Activated CD4-positive, alpha-beta T cell treated with anti-CD3 and anti-CD28 coated beads, Interleukin-2, Interleukin-4, amounts not matched to agents 100 ng/mL and 50 ng/mL, durations not matched to agents 16 hours and 8 hours (primary cell): ENCODE results near the gene RPL39L.

Experiments used
- DNase-seq: peaks from one replicate; pipeline ENCODE4 v3.0.0-alpha.2; 2020; ENCODE audit warnings: low spot score

RPL39L gene

DNA sequence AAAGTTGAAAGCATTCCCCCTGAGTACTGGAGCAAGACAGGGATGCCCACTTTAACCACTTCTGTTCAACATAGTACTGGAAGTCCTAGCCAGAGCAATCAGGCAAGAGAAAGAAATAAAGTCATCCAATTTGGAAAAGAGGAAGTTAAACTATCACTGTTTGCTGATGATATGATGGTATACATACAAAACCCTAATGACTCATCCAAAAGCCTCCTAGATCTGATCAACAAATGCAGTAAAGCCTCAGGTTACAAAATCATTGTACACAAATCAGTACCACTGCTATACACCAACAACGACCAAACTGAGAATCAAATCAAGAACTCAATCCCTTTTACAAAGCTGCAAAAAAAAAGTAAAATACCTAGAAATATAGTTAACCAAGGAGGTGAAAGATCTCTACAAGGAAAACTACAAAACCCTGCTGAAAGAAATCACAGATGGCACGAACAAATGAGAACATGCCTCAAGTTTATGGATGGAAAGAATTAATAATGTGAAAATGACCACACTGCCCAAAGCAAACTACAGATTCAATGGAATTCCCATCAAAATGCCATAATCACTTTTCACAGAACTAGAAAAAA, 40.3 kb downstream of the RPL39L start:
- peak; percentile 27 for DNase-seq

- no peak for DNase-seq
Measured at GRCh38 chr3:187093320-187093719, 46.0 kb downstream of the RPL39L start.

- DNase-seq, result no peak
Measured at GRCh38 chr3:187088701-187089100, 50.6 kb downstream of the RPL39L start.

DNA sequence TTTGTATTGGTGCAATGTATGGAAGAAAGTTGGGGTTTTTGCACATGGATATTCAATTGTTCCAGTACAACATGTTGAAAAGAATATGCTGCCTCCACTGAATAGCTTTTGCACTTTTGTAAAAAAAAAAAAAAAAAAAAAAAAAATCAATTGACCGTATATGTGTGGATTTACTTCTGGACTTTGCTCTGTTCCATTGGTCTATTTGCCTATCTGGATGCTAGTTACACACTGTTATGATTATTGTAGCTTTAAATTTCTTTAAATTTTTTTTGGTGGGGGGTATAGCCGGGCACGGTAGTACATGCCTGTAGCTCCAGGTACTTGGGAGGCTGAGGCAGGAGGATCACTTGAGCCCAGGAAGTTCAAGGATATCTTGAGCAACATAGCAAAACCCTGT, 52.5 kb downstream of the RPL39L start:
- no peak for DNase-seq

DNA sequence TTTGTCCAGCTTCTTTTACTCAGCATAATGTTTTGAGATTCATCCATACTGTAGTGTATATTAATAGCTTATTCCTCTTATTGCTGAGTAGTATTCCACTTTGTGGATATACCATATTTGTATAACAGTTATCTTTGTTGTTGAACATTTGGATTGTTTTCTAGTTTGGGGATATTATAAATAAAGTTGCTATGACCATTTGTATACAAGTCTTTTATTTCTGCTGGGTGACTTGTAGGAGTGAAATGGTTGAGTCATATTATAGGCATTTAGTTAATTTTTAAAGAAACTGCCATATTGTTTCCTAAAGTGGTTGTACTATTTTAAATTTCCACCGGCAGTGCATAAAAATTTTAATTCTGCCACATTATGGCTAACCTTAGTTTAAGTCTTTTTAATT, 53.4 kb downstream of the RPL39L start:
- no peak for DNase-seq

- DNase-seq, result no peak
Measured at GRCh38 chr3:187085021-187085666, 54.2 kb downstream of the RPL39L start.

DNA sequence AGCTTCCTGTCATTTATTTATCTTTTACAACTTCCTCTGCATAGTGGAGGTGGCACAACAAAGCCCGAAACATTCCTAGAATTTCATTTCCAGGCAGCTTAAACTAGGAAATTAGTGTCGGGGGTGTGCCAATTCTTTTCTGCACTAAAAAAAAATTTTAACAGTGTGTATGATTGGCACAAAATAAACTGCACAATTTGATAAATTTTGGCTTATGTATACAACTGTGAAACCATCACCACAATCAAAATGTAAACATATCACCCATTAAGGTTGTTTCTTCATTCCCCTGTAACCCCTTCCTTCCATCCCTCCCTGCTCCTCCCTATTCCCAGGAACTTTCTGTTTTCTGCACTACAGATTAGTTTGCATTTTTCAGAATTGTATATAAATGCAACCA, 54.7 kb downstream of the RPL39L start:
- DNase-seq, result no peak

DNA sequence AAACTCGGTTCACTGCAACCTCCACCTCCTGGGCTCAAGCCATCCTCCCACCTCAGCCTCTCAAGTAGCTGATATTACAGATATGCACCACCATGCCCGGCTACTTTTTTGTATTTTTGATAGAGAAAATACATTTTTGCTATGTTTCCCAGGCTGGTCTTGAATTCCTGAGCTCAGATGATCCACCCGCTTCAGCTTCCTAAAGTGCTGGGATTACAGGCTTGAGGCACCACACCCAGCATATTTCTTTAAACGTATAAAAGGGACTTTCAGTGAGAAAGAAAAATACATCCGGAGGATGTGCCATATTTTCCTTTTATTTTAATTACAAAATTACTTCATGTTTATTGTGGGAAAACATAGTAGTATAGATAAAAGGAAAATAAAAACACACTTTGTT, 55.2 kb downstream of the RPL39L start:
- DNase-seq, result no peak

DNA sequence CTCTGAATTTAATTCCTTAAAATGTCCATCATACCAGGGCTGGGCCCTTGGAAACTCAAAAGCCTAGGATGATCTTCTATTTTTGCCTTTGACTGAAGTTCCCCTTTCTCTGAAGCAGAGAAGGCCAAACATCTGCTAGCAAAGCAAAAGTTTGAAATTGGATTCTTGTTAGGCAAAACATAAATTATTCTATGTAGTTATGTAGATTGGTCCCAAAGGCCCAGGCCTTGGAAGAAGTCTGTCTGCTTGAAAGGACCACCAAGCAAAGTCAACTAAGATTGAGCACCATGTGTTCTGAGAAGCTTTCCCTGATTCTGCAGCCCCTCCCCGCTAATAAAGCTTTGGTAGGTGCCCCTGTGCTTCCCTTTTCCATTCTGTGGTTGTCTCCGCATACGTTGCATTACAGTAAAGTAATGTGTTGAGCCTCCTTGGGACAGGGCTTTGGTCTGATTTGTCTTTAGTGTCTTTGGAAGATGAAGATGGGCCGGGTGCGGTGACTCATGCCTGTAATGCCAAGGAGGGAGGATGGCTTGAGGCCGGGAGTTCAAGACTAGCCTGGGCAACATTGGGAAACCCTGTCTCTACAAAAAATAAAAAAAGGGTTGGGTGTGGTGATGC, 56.4 kb downstream of the RPL39L start:
- no peak for DNase-seq

DNA sequence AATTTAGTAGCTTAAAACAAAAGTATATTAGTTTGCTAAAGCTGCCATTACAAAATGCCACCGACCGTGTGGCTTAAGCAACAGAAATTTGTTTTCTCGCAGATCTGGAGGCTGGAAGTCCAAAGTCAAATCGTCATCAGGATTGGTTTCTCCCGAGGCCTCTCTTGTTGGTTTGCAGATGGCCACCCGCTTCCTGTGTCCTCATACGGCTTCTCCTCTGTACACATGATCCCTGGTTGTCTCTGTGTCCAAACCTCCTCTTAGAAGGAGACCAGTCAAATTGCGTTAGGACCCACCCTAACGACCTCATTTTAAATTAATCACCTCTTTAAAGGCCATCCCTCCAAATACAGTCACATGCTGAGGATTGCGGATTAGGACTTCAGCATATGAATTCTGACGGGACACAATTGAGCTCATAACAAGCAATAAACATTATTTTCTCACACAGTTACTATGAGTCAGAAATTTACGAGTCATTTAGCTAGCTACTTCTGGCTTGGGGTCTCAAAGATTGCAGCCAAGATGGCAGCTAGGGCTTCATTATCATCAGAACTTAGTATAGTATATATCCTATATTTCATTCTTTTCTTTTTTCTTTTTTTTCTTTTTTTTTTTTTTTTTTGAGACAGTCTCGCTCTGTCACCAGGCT, 58.4 kb downstream of the RPL39L start:
- no peak for DNase-seq

- no peak for DNase-seq
Measured at GRCh38 chr3:187079090-187080022, 59.9 kb downstream of the RPL39L start.

- no peak for DNase-seq
Measured at GRCh38 chr3:187077537-187077936, 61.8 kb downstream of the RPL39L start.

DNA sequence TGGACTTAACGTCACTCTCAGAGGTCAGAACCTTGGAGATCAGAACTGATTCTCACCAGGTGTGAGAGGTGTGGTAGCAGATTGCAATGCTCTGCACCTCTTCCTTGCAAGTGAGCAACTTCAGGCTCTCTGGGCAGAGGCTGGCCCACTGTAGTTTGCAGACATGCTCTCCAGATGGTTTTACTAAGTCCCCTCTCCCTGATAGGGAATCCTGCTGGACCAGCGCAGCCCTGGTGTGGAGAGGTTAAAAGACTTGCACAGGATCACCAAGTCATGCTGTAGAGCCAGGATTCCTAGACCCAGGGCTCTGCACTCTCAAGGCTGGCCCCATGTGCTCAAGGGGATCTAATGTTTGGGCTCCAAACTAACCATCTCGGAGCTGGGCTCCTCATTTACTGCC, 62.2 kb downstream of the RPL39L start:
- DNase-seq, result no peak

- no peak for DNase-seq
Measured at GRCh38 chr3:187076297-187076696, 63.0 kb downstream of the RPL39L start.

DNA sequence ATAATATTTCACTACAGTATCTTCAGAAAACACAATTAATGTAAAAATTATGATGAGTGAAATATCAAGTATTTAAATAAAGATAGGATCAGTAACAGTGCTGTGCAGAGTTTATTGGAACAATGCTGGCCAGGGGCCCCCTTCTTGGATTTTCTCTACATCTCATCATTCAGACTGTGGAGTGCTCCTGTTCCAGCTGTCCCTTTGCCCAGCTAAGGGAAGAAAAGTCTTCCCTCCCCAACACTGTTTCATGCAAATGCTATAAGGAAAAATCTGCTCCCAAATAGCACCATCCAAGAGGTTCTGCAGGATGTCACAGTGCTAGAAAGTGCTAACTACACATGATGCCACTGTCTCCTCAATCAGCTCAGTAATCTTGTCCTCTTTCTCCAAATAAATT, 64.5 kb downstream of the RPL39L start:
- DNase-seq, result no peak

GRCh38 chr3:187073581-187074098, 65.7 kb downstream of the RPL39L start:
- no peak for DNase-seq

DNA sequence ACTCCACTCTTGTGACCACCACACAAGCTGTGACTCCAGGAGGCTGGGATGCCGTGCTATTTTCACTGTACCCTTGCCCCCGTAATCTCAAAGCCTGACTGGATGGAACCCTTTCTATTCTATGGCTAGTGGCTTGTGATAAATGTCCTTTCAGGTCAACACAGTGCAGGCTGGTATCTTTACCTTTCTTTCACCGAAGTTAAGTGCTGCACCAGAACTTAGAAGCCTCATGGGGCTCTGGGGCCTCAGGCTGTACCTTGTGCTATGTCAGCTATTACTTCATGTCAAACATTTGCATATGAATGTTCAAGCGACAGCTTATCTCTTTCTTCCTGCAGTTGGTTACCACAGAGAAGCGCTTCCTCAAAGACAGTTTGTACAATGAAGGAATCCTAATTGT, 66.8 kb downstream of the RPL39L start:
- DNase-seq, result no peak

- no peak for DNase-seq
Measured at GRCh38 chr3:187072102-187072501, 67.2 kb downstream of the RPL39L start.
